Bone marrow (tissue), 2 donors: Measurements from ENCODE around the gene BRAP.
"Not testable (repeated sequence)": the region's sequence is repeated elsewhere in the genome, so short reads cannot be mapped to it uniquely, and the experiment has no call there.

ENCODE experiments used
- DNase-seq, 2 donors: peaks; one replicate each; lab custom pipeline; 2025; lab: John Stamatoyannopoulos, UW

The BRAP gene

DNA sequence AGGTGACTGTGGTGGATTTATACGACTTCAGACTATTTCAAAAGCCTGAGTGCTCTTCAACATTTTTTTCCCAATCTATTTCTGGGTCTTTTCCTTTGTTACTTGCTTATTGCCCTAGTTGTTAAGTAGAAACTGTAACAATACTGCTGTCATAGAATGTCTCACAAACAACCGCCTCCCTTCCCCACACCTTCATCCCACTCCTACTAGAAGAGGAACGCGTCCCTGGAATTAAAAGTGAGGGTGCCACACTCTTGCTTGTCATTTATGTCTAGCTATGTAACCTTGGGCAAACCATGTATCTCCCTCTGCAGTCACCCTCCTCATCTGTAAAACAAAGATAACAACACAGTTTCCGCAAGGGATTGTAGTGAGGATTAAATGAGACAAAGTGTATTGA is 8.6 kb downstream of the BRAP start:
- DNase-seq = no peak

DNA sequence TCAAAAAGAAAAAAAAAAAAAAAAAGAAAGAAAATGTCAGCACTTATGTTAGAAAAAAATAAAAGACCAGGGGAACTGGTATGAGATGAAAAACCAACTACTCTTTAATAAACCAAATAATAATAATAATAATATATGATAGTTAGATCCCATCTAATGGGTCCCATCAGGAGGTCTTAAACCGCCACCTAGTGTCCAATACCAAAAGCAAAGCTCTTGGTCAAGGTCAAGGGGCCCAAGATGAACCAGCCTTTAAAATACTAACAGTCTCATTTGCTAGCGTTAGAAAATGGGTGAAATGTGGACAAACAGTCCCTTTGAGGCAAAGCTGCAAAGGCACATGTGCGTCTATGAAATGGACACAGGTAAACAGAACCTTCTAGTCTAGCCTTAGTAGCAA is 12.3 kb downstream of the BRAP start:
- DNase-seq = no peak

DNA sequence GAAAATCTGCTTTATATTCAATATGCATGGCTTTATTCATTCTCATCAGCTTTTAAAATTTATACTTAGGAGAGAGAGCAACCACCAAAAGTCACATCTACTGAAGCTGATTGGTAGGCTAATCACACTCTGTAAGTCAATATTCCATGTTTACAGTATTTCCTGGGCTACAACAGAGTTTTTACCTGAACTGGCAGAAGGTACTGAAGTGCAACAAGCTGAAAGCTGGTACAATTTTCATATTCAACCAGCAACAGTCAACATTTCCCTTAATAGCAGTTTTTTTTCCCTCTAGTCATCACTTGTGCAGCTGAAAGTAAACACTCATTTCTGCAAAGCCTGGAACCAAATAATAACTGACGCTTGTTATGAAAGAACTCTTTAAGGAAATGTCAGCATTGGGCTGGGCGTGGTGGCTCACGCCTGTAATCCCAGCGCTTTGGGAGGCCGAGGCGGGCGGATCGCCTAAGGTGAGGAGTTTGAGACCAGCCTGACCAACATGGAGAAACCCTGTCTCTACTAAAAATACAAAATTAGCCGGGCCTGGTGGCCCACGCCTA is 12.9 kb downstream of the BRAP start:
- no peak for DNase-seq

DNA sequence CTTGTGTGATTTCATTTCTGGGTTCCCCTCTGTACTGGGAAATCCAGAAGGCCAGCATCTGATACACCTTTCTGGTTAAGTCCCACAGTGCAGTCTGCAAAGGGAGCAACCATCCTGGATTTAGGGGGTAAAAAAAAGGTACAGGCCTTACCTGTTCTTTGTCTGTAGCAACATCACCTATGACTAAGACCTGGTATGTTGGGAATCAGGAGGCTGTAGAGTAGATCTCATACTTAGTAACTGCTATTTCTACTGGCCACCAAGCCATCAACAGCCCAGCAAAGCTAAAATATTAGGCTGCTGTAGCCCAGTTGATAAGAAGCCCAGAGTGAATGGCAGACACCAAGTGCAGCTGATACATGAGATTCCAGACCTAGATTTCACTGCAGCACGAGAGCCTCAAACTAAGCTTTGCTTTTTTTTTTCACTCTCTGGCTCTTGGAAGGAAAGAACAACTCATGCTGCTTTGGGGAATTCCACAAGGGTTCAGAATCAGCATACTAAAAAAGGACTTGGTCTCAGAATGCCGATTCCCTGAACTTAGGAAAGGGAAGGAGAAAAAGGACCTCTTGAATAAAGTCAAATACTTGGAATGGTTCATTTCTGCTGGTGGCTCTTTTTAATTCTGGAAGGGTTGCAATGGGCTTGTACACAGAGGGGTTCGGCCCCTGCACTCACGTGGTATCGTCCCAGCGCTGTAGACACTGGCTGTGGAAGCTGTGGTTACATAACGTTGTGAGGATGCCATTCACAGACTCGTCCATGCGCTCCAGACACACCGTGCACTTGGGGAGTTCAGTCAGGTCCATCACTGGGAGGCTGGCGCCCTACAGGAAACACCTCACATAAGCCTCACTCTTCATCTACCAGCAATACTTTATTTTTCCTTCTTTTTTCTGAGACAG is 20.5 kb downstream of the BRAP start:
- no peak for DNase-seq

DNA sequence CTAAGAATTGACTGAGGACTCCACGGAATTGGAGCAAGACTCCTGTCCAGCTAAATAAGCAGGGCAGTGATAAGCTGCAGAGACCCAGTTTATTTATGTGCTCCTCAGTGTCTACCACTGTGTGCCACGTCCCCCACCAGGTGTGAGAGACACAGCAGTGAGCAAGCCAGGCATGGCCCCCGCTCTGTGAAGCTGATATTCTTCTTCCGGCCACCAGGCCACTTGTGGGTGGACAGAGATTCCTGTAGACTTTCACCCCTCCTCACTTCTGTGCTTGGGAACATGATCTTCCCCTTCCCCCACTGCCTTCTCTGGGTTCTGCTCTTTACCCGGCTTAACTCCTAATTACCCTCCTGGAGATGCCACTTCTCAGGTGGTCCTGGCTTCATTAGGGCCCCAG is 21.3 kb downstream of the BRAP start:
- DNase-seq = no peak

DNA sequence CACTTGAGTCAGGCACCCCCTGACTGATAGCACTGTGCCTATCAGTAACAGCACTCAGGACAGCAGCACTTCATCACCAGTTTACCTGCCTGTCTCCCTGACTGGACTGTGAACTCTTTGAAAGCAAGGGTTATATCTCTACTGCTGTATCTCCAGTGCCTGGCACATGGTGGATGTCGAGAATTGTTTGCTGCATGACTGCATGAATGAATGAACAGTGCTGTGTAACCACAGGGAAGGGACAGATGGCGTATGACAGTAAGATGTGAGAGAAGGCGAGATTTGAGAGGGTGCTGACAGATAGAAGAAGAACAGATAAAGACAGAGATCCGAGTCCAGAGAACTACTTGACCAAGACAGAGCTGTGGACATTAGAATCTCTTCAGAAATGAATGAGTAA is 29.7 kb downstream of the BRAP start:
- DNase-seq = no peak

DNA sequence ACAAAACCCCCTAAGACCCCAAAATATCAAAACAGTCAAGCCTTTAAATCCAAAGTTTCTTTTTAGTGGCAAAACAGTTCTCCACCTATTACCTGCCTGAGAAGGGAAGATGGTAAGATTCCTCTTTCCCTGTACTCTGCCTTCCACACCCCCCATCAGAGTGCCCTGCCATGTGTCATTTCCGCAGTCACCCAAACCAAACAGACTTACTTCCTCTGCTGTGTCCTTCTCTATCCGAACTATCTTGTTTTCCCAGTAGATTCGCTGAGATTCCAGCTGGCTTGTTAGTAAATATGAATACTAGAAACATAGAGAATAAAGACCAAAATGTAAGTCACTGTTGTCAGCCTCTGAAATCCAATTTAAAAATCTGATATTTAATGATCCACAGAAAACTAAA is 30.4 kb downstream of the BRAP start:
- no peak for DNase-seq

DNA sequence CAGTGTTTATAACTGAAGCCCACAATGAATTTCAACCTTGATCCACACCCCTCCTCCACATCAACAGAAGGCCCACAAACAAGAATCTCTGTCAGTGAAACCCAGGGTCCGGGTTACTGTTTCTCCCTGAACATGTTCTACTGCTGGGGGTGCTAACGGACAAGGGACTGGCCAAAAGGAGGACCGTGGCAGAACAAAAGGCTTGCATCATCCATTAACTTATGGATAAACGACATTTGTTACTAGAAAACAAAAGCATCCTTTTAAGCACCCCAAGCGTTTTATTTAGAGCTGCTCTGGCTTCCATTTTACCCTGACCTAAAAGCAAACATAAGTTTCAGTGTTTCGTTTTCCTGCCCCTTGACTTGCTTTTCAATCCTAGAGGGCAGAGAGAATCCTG is 32.2 kb downstream of the BRAP start:
- no peak for DNase-seq

DNA sequence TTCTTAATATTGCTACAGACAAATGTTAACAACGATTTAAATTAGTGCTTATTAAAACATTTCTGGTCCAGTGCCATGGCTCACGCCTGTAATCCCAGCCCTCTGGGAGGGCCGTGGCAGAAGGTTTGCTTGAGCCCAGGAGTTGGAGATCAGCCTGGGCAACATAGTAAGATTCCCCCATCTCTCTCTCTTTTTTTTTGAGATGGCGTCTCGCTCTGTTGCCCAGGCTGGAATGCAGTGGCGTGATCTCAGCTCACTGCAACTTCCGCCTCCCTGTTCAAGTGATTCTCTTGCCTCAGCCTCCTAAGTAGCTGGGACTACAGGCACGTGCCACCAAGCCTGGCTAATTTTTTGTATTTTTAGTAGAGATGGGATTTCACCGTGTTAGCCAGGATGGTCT is 33.2 kb downstream of the BRAP start:
- DNase-seq = not testable (repeated sequence)

DNA sequence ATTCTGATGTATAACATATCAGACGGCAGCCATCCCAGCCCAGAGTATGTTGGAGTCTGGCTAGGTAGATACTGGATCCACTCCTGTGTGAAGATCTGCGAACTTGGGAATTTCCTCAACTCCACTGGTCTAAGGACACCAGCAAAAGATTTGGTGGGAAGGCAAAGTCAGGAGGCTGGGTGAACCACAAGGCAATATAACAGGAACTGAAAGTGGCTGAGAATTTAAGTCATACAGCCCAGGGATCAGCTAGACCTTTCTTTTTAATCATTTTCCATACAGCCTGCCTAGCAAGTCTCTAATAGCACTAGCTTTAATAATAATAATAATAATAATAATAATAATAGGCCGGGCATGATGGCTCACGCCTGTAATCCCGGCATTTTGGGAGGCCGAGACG is 34.8 kb downstream of the BRAP start:
- DNase-seq = no peak

DNA sequence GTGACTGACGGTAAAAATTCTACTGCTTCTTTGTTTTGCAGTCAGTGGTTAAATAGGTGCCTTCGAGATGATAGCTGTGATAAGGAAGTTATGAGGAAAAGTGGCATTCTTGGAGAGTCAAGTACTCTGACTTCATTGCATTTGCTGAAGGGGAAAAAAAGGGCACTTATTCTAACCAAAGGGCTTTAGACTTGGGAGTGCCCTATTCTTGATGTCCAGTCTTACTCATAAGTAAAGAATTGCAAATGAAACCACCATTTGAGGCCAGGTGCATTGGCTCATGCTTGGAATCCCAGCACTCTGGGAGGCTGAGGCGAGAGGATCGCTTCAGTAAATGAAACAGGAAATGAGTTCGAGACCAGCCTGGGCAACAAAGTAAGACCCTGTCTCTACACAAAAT is 40.3 kb downstream of the BRAP start:
- no peak for DNase-seq

DNA sequence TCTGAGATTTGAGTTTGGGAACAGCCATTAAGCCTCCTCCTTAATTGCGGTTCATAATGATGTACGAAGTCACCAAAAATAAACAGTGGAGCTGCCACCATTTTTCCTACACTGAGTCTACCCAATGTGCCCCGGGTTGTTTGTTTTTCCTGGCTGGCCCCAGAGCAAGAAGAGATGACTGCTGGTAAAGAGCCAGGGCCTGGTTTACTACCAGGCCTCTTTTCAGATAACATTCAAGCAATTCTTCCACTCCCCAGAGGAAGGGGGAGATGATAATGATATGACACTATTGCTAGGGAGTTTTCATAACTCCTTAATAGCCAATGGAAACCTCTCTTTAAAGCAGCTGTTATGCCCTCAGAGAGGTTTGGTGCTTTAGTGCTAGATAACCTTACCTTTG is 42.3 kb downstream of the BRAP start:
- DNase-seq = no peak

DNA sequence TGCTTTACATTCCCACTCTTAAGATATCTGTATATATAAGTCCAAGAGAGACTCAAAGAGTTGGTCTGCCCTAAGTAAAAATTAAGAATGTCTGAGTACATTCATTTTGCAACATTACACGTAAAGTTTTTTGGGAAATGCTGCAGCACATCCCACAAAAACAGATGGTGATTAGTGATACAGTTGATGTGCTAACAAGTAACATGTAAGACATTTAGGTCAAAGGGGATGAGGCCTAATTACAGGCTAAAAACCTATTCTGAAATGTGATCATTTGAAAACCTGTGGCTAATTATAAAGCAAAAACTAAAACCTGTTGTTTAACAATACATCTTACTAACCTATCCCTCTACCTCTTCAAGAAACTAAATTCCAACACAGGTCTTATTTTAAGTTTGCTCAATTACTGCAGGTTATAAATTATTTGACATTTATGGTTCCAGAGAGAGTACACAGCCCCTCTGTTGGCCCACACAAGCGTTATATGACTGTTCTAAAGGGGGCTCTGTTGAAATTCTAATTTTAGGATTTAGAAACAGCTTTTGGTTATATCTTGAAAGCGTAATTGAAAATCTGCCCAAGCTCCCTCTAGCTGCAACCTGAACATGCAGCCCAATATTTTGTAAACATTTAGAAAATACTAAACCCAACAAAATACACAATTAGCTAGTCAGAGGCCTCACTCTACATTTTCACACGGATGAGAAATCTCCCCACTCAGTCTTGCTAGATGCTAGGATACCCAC is 42.9 kb downstream of the BRAP start:
- no peak for DNase-seq

DNA sequence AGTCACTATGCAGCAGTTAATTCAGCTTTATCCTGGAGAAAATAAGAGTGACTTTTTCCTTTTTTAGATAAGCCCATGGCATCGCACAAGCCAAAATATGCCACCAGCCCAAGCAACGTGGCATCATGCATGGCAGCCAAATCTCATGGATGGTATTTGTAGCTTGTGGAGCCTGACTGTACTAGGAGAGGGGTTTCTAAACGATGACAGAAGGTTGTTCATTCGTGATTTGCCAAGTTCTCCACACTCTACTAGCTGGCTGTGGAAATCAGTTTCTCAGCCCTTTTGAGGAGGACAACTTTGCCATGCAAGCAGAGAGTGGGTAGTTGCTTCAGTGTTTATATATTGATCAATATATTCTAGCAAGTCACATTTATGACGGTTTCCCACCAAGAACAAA is 45.2 kb downstream of the BRAP start:
- DNase-seq = no peak

DNA sequence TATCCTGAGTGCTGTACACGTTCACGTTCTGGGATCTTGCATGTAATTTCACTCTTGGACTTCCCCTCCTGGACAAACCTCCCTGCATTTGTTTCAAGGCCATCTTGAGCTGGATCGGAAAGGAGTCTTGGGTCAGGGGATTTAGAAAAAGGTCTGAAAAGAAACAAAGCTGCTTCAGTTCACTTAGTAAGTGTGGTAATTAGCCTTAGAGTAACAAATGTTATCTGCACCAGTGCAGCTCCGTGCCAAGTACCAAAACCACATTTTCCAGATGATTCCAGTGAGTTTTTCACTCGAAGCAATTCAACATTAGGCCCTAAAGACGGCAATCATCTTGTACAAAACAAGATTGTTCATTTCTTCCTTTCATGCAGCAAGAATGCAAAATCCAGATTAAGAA is 47.2 kb downstream of the BRAP start:
- DNase-seq = no peak

DNA sequence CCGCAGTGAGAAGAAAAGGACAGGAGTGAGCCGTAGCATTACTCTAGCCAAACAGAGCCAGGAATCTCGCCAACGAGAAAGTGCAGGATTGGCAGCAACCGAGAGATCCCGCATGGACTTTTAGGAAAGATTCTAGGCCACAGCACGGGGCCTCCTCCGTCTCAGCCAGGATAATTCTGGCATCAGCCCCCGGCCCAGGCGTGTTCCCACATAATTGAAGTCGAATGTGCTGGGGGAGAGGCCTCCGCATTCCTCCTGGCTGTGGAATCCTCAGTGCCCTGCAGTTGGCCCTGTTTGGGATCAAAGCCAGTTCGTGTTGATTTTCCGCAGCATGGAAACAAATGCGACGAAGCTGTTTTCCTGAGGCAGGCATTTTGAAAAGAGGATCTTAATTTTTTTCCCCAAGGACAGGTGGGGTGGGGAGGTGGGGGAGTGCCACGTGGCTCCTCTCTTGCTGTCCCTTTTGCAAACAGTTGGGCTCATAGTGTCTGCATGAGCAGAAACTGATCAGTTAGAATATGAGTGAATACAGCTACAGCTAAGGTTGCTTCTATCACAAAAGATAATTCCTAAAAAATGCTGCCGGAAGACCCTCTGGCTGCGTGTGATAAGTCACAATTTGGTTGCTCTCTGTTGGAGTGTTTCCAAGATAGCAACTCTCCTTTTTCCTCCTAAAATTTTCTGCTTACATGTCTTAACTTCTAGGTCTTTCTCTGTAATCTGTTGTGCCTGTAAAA is 49.4 kb downstream of the BRAP start:
- DNase-seq = no peak

DNA sequence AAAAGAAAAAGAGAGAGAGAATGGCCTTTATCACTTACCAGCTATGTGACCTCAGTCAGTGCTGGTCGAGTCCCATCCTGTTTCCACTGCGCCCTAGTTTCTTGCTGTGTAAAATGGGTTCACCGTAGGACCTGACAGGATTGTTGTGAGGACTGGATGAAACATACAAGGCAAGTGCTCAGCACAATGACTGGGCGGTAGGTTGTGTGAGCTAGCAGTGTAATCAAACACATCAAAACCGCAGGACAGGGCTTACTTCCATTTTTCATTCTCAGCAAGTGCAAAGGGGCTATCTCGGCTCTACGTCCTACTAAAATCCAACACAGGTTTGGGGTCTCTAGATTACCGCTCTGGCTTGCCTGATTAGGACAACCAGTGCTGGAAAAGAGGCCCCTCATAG is 50.2 kb downstream of the BRAP start:
- DNase-seq = peak in 1 of 2 donors; percentile 1

DNA sequence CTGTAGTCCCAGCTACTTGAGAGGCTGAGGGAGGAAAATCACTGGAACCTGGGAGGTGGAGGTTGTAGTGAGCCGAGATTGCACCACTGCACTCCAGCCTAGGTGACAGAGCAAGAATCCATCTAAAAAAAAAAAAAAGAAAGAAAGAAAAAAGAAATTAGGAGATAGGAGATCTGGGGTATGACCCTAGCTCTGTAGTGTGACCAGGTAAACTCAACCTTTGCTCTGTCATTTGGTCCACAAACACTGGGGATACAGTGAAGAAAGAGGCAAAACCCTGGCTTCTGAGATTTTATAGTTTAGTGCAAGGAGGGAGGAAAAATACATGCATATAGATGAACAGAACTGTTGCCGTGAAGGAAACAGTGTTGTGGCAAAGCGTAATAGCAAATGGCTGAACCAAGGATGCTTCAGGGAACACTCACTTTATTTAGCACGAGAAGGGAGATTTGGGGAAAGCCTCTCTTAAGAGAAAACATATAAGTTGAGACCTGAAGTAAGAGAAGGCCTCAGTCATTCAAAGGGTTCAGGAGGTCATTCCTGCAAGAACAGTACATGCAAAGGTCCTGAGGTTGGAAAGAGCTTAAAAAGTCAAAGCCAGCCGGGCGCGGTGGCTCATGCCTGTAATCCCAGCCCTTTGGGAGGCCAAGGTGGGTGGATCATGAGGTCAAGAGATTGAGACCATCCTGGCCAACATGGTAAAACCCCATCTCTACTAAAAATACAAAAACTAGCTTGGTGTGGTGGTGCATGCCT is 57.1 kb downstream of the BRAP start:
- no peak for DNase-seq

DNA sequence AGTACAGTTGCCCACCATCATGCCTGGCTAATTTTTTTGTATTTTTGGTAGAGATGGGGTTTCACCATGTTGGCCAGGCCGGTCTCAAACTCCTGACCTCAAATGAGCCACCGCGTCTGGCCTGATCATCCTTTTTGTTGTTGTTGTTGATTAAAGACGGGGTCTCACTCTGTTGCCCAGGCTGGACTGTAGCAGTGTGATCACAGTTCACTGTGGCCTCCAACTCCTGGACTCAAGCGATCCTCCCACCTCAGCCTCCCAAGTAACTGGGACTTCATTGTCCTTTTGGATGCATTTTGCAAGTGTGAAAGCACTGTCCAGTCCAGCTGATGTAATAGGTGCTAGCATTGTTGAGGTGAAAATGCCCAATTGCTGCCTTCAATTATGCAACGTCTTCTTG is 59.5 kb downstream of the BRAP start:
- no peak for DNase-seq

DNA sequence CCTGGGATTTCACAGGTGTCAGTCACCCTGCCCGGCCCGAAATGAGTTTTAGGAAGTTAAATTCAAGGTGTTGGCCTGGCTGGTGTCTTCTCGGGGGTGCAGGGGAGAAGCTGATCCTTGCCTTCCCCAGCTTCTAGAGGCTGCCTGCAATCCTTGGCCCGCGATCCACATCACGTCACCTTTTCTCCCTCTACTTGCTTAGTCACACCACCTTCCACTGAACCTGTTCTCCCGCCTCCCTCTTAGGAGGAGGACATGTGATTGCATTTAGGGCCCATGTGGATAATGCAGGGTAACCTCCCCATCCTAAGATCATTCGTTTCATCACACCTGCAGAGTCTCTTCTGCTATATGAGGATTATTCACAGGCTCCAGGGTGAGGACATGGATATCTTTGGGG is 61.2 kb downstream of the BRAP start:
- DNase-seq = no peak

DNA sequence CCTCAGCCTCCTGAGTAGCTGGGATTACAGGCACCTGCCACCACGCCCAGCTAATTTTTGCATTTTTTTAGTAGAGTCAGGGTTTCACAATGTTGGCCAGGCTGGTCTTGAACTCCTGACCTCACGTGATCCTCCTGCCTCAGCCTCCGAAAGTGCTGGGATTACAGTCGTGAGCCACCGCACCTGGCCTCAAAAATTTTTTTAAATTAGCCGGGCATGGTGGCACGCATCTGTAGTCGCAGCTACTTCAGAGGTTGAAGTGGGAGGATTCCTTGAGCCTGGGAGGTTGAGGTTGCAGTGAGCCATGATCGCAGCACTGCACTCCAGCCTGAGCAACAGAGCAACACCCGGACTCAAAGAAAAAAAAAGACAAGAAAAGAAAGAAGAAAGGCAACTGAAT is 67.9 kb downstream of the BRAP start:
- not testable (repeated sequence) for DNase-seq

DNA sequence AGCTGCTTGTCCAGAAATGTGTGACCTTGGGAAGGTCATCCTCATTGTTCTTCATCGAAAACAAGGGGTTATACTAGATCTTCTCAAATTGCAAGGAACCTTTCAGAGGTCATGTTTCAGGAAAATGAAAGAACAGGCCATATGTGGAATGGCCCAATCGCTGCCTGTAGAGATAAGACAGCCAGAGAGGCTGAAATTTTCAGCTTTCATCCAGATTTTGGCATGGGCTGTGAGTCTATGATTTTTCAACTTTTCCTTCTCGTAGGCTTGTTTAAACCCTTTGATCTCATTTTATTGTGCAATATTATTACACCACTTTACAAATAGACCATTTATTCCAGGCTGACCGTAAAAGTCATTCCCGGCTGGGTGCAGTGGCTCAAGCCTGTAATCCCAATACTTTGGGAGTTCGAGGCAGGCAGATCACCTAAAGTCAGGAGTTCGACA is 69.6 kb downstream of the BRAP start:
- no peak for DNase-seq
